ENCODE results near the gene ITGB3. TPM values are rescaled to one million over a fixed set of nuclear protein-coding genes. Genes with fewer than 3 reads are reported as not detected.

Gene ITGB3
- total and polyA plus RNA-seq, 9 of the 15 experiments (the other 6 are each of a cell fraction or from before 2014, with no cell fraction given): 0.08 to 2.6 (median 0.62) TPM; not detected in 1

DNA sequence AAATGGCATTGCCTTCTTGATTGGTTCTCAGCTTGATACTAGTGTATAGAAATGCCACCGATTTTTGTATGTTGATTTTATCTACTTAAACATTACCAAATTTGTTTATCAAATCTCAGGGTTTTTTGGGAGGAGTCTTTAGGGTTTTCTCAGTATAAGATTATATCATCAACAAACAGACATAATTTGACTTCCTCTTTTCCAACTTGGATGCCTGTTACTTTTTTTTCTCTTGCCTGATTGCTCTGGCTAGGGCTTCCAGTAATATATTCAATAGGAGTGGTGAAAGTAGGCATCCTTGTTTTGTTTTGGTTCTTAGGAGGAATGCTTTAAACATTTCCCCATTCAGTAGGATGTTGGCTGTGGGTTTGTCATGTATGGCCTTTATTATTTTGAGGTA lies 99.2 kb downstream of the ITGB3 start (continued):
- TF ChIP-seq, protein P1, sequence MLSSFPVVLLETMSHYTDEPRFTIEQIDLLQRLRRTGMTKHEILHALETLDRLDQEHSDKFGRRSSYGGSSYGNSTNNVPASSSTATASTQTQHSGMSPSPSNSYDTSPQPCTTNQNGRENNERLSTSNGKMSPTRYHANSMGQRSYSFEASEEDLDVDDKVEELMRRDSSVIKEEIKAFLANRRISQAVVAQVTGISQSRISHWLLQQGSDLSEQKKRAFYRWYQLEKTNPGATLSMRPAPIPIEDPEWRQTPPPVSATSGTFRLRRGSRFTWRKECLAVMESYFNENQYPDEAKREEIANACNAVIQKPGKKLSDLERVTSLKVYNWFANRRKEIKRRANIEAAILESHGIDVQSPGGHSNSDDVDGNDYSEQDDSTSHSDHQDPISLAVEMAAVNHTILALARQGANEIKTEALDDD (IDR thresholded peaks at IDR 0.05): no peak
- no peak for TF ChIP-seq SAFB (IDR thresholded peaks at IDR 0.05; ENCODE audit: borderline replicate concordance, low read depth, low read length)

DNA sequence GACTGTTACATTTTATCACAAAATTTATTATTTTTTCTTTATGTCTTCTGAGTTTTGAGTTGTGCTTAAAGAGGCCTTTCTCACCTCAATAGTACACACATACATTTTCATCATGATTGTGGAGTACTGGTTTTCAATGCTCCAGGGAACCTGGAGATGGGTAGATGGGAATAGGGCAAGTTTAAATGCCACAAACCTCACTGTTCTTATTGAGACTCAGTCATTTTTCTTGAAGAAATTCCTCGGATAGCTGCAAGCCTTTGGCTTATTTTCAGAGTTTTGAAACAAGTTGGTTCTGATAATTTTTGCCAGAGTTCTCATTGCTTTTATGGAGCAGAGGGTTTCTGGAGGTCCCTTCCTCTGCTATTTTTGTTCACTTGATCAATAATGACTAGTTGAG lies 105.0 kb downstream of the ITGB3 start:
- no peak for TF ChIP-seq ZEB2 (IDR thresholded peaks at IDR 0.05)
- TF ChIP-seq NR4A1 (CRISPR knock-in tag; IDR thresholded peaks at IDR 0.05): no peak
- TF ChIP-seq NR4A1 (tag; IDR thresholded peaks at IDR 0.05): no peak
- no peak for TF ChIP-seq NRF1 (conservative IDR thresholded peaks at IDR 0.05 in 1 of 2, IDR thresholded peaks at IDR 0.05 in 1 of 2)
- ChIA-PET POLR2A (no interaction called here), CTCF (ENCODE audit: low intra/inter-chr PET ratio) (no interaction called here)
- H3K27me3 ChIP-seq (ENCODE audit: control insufficient read depth in 2 of 2, insufficient read depth in 2 of 2, low read length in 2 of 2): no peaks in the 10 kb centered on the region
- in situ Hi-C loops (cut with MboI): no loop called here
- FAIRE-seq (no peak), DNase-seq (ENCODE audit: extremely low read depth in 1 of 4, low spot score in 3 of 4) (no peak), ATAC-seq (no peak)
- no TSS peak for BruUV-seq (replicated peaks)
- H3K9me1 ChIP-seq (ENCODE audit: control insufficient read depth, insufficient read depth, low read length): no peaks in the 10 kb centered on the region
- no peak overlapping the region for H3K4me2 ChIP-seq (ENCODE audit: insufficient read depth, low read length)
- H3K4me3 ChIP-seq: no peak overlapping the region
- no peaks in the 10 kb centered on the region for H3K36me3 ChIP-seq (ENCODE audit: control insufficient read depth, insufficient read depth, low read length)
- H4K20me1 ChIP-seq (replicated peaks; ENCODE audit: control insufficient read depth, insufficient read depth, low read length): no peaks in the 10 kb centered on the region
- H3K79me2 ChIP-seq (ENCODE audit: control insufficient read depth, insufficient read depth, low read length): no peaks in the 10 kb centered on the region
- no peaks in the 10 kb centered on the region for H3K9me3 ChIP-seq (replicated peaks; ENCODE audit: control insufficient read depth, insufficient read depth, low read depth, low read length)
- H3K4me1 ChIP-seq (replicated peaks in 1 of 2; ENCODE audit: control insufficient read depth in 2 of 2, insufficient read depth in 2 of 2, low read length in 2 of 2): no peaks in the 10 kb centered on the region
- 29% methylated on average over 1 of the region's 1 CpG for WGBS (ENCODE audit: insufficient coverage, low coverage, missing lambda C conversion rate)
- no peak overlapping the region for H3K9ac ChIP-seq (ENCODE audit: insufficient read depth in 1 of 2, low read depth in 2 of 2, low read length in 2 of 2)
- intact Hi-C loops (cut with micrococcal nuclease): no loop called here
- no peak overlapping the region for H2AFZ ChIP-seq (ENCODE audit: low read depth, low read length)
- no peak overlapping the region for H3K27ac ChIP-seq (ENCODE audit: extremely low read depth, low read depth, low read length)

Small RNA genes within 50 kb of the gene (small RNA-seq; reads per million reads assigned to genes)
- not detected for gene RNU7-186P

Other genes starting within 250 kb of the ITGB3 start
- gene CDC27, start 64.5 kb upstream of the ITGB3 start, total RNA-seq (2014; rRNA removed): 79.5 and 81.0 TPM in 2 replicates
- gene CDC27, start 64.5 kb upstream of the ITGB3 start, total RNA-seq (2014; rRNA removed; fragmentation: Illumina TruSeq; extraction: Trizol): 102 and 118 TPM in 2 replicates
- 83.0 and 94.1 TPM in 2 replicates for gene CDC27, start 64.5 kb upstream of the ITGB3 start, total RNA-seq (2015; rRNA removed; fragmentation: Illumina TruSeq; extraction: Trizol)
- 117 and 119 TPM in 2 replicates for gene CDC27, start 64.5 kb upstream of the ITGB3 start, total RNA-seq (2021)
- gene CDC27, start 64.5 kb upstream of the ITGB3 start, polyA plus RNA-seq (2011; rRNA removed): 119 and 155 TPM in 2 replicates
- 94.1 and 104 TPM in 2 replicates for gene CDC27, start 64.5 kb upstream of the ITGB3 start, polyA plus RNA-seq (2014; fragmentation: Illumina TruSeq; extraction: Trizol)
- gene CDC27, start 64.5 kb upstream of the ITGB3 start, polyA plus RNA-seq (2014; fragmentation: Nextera tagmentation; extraction: Ambion mirVana): 10 to 100 TPM; 28.6 to 34.5 TPM
- gene CDC27, start 64.5 kb upstream of the ITGB3 start, polyA plus RNA-seq (2014; rRNA removed): 41.9 and 48.3 TPM in 2 replicates
- gene MYL4, start 44.5 kb upstream of the ITGB3 start, total RNA-seq (2014; rRNA removed): 170 and 213 TPM in 2 replicates
- gene MYL4, start 44.5 kb upstream of the ITGB3 start, total RNA-seq (2014; rRNA removed; fragmentation: Illumina TruSeq; extraction: Trizol): 83.5 and 117 TPM in 2 replicates
- 149 TPM in 2 replicates for gene MYL4, start 44.5 kb upstream of the ITGB3 start, total RNA-seq (2015; rRNA removed; fragmentation: Illumina TruSeq; extraction: Trizol)
- 177 and 183 TPM in 2 replicates for gene MYL4, start 44.5 kb upstream of the ITGB3 start, total RNA-seq (2021)
- 221 and 324 TPM in 2 replicates for gene MYL4, start 44.5 kb upstream of the ITGB3 start, polyA plus RNA-seq (2011; rRNA removed)
- gene MYL4, start 44.5 kb upstream of the ITGB3 start, polyA plus RNA-seq (2014; fragmentation: Illumina TruSeq; extraction: Trizol): 252 and 284 TPM in 2 replicates
- gene MYL4, start 44.5 kb upstream of the ITGB3 start, polyA plus RNA-seq (2014; fragmentation: Nextera tagmentation; extraction: Ambion mirVana): 100 to 1,000 TPM; 287 to 423 TPM
- gene MYL4, start 44.5 kb upstream of the ITGB3 start, polyA plus RNA-seq (2014; rRNA removed): 319 and 378 TPM in 2 replicates
- 1.3 and 3.1 TPM in 2 replicates for gene EFCAB13, start 70.1 kb downstream of the ITGB3 start, total RNA-seq (2014; rRNA removed)
- 1.3 TPM in 2 replicates for gene EFCAB13, start 70.1 kb downstream of the ITGB3 start, total RNA-seq (2014; rRNA removed; fragmentation: Illumina TruSeq; extraction: Trizol)
- 0.69 and 1.2 TPM in 2 replicates for gene EFCAB13, start 70.1 kb downstream of the ITGB3 start, total RNA-seq (2015; rRNA removed; fragmentation: Illumina TruSeq; extraction: Trizol)
- gene EFCAB13, start 70.1 kb downstream of the ITGB3 start, total RNA-seq (2021): 1.0 and 2.6 TPM in 2 replicates
- gene EFCAB13, start 70.1 kb downstream of the ITGB3 start, polyA plus RNA-seq (2011; rRNA removed): 0.70 and 1.1 TPM in 2 replicates
- gene EFCAB13, start 70.1 kb downstream of the ITGB3 start, polyA plus RNA-seq (2014; fragmentation: Illumina TruSeq; extraction: Trizol): 0.95 and 1.2 TPM in 2 replicates
- under 1 TPM; 0.46 TPM for gene EFCAB13, start 70.1 kb downstream of the ITGB3 start, polyA plus RNA-seq (2014; fragmentation: Nextera tagmentation; extraction: Ambion mirVana)
- gene EFCAB13, start 70.1 kb downstream of the ITGB3 start, polyA plus RNA-seq (2014; rRNA removed): 0.32 and 2.7 TPM in 2 replicates